Heart left ventricle (tissue), 16 donors: ENCODE results near the gene LTA4H. TPM values are rescaled to one million over a fixed set of nuclear protein-coding genes. Genes with fewer than 3 reads are reported as not detected.

Experiments
- ATAC-seq, 4 donors: fragments of 200-7000 bp; cut with Tn5 transposase; one replicate each; pipeline ENCODE4 v1.9.1; 2020 to 2022; ENCODE audit warnings: moderate library complexity in 4 of 4, mild to moderate bottlenecking in 3 of 4, moderate number of reproducible peaks in 1 of 4
- DNase-seq, 5 donors: peaks; one replicate each; pipeline ENCODE4 v3.0.0-alpha.2; 2020
- H3K27ac ChIP-seq, 12 donors: fragments of 200-600 bp; sonication (generic) in 4 of 12; one replicate each; pipeline versions ENCODE4 v1.5.0 to v1.8.0; 2016 to 2022; ENCODE audit warnings: mild to moderate bottlenecking in 2 of 12
- H3K27me3 ChIP-seq, 9 donors: fragments of 200-600 bp; sonication (generic) in 2 of 9; one replicate each; pipeline versions ENCODE4 v1.5.1 to v1.8.0; 2016 to 2022; ENCODE audit warnings: mild to moderate bottlenecking in 3 of 9
- H3K36me3 ChIP-seq, 9 donors: fragments of 200-600 bp; sonication (generic) in 2 of 9; one replicate each; pipeline versions ENCODE4 v1.5.0 to v1.8.0; 2018 to 2022; ENCODE audit warnings: mild to moderate bottlenecking in 2 of 9
- H3K4me1 ChIP-seq, 12 donors: fragments of 200-600 bp; sonication (generic) in 4 of 12; one replicate each; pipeline versions ENCODE4 v1.5.0 to v1.8.0; 2016 to 2022; ENCODE audit warnings: mild to moderate bottlenecking in 3 of 12
- H3K4me3 ChIP-seq, 12 donors: fragments of 200-600 bp; sonication (generic) in 4 of 12; one replicate each; pipeline versions ENCODE4 v1.5.0 to v1.8.0; 2017 to 2022; ENCODE audit warnings: mild to moderate bottlenecking in 9 of 12, moderate library complexity in 4 of 12
- H3K9me3 ChIP-seq, 12 donors: fragments of 200-600 bp; sonication (generic) in 4 of 12; one replicate each; pipeline versions ENCODE4 v1.5.0 to v1.8.0; 2016 to 2022; ENCODE audit warnings: mild to moderate bottlenecking in 1 of 12
- CTCF ChIP-seq, 12 donors: fragments of 200-600 bp; sonication (generic) in 4 of 12; IDR thresholded peaks; one replicate each; pipeline versions ENCODE4 v1.5.0 to v1.8.0; 2018 to 2022; ENCODE audit warnings: antibody characterized with exemption in 12 of 12, mild to moderate bottlenecking in 5 of 12
- POLR2A ChIP-seq, 2 donors: fragments of 450-650 bp; IDR thresholded peaks; one replicate each; pipeline ENCODE4 v1.6.1; 2017; ENCODE audit warnings: antibody characterized with exemption in 2 of 2, mild to moderate bottlenecking in 2 of 2, moderate library complexity in 2 of 2
- WGBS, 4 donors: extraction: QIAGEN DNeasy Blood & Tissue Kit in 2 of 4; methylation state at CpG; one replicate each; pipeline versions ENCODE4 v1.1.5 to v1.1.7; 2013 to 2018; 5-methylcytosine and 5-hydroxymethylcytosine counted together
- intact Hi-C, 10 donors: fragments of 100-400 bp; cut with DNase I; formaldehyde crosslinking; loops; one replicate each; pipeline versions ENCODE4 v1.11.1 to v1.14.2; 2022
- polyA plus RNA-seq, 2 donors: library from polyadenylated mRNA; stranded (reverse); fragments of 200-250 nt; gene quantifications; one replicate each; pipeline ENCODE4 v1.2.3, GENCODE V29; 2013
- total RNA-seq, 9 donors: library from RNA; depleted of rRNA in 2 of 9; stranded (reverse); fragments of >200 nt in 2 of 9; fragmentation: NEBNext Ultra II Directional in 3 of 9; extraction: Animal tissue kit (Norgen Biotek cat#: 25700) in 3 of 9; gene quantifications; one replicate each; pipeline versions ENCODE4 v1.1.0 to v1.2.4, GENCODE V29; 2016 to 2023
- donor health status: ischemic (EF 13 %, LVEDD 7.1; RV severe dilation, severe dysfunction).
- donor health status: healthy with polysubstance abuse.
- donor health status: DM: no; HTN: yes; CAD: no.
- donor health status: DM: no; HTN: no; CAD: no.
- donor health status: ischemic (EF 25% LVEDD 6.9; RV normal size, moderate dysfunction).
- donor health status: ischemic (EF 25% LVEDD 5.7; RV mildly dilated, moderate dysfunction).
- donor health status: healthy.
- donor health status: DM: yes; HTN: yes; CAD: no.
- donor health status: ischemic (EF 35%, LVEDD 5.7; RV mildly dilated, moderate dysfunction).
- donor health status: nonischemic (EF 11% LVEDD 7.7; RV severe dilation, severe dysfunction).
- donor health status: DM: yes; HTN: yes; CAD: no.
- donor health status: PGD.
- donor health status: ischemic (EF 29% LVEDD 5.4; RV normal size, mild dysfunction).
- donor health status: nonischemic (EF 23%, LVEDD 6.1; RV moderate dilation, normal function).

Gene LTA4H
- total and polyA plus RNA-seq, 11 donors, result 23.3 to 72.0 (median 41.6) TPM

DNA sequence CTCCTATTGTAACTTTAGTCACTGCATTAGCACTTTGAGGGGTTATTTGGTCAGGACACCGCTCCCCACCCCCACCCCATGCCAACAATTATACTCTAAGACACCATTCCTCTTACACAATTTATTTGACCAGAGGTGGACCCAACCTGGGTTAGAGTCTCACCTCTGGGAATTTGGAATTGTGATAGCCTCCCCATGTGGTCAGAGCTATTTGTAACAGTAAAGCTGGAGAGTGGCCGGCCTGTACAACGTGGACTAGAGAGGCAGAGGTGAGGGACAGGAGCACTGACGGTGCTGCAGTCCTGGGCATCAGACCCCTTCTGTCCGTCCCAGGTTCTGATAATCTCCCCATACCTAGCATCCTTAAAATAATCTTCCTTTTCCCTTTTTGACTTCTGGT, 35.9 kb downstream of the LTA4H start:
- Histone ChIP-seq H3K4me1 (peaks cover 0 to 4% (median 0%) of the 10 kb centered on the region in 12 donors), H3K27ac (no peak overlapping the region), H3K27me3 (no peaks in the 10 kb centered on the region), H3K36me3 (peaks cover 0 to 50% (median 37%) of the 10 kb centered on the region in 9 donors), H3K4me3 (no peak overlapping the region), H3K9me3 (no peaks in the 10 kb centered on the region)
- 80 to 88% (median 84%) methylated on average over 5 of the region's 5 CpGs for WGBS, 4 donors
- DNase-seq, result no peak
- ATAC-seq, result no peak
- intact Hi-C loops, result loop anchor here (2.0 to 10.0 kb wide), 9 partner anchors 81 to 417 kb away; no protein-coding TSS in a partner anchor
- TF ChIP-seq POLR2A (IDR thresholded peaks at IDR 0.05) (no peak), CTCF (IDR thresholded peaks at IDR 0.05) (no peak)

DNA sequence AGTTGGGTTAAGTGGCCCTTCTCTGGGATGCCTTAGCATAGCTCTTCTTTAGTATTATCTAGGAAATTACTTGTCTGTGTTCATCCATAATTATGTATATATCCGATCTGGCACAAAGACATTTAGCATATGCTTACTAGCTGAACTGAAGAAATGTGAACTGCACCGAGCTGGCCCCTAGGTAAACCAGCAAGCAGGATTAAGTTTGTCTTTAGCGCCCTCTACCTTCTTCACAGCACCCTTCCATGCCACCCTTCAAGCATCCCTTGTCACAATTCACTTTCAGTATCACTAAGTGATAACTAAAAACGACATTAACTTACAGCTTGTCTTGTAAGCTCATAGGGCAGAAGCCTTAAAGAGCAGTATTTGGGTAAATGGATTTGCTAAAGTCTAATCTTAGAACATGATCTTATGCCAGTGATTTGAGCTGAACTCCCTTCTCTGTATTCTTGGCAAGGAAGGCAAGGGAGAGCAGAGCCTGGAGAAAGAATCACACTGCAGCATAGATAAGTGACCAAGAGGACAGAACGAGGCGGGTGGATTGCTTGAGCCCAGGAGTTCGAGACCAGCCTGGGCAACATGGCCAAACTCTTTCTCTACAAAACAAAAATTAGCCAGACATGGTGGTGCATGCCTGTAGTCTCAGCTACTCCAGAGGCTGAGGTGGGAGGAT, 36.6 kb downstream of the LTA4H start:
- ATAC-seq, result peak; percentile 63 to 92 (median 87)
- DNase-seq, result peak in 2 of 5 donors; percentile 27 to 30
- Histone ChIP-seq H3K36me3 (peaks cover 0 to 42% (median 30%) of the 10 kb centered on the region in 9 donors), H3K9me3 (no peaks in the 10 kb centered on the region), H3K27ac (no peak overlapping the region), H3K4me3 (no peak overlapping the region), H3K4me1 (peaks cover 0 to 4% (median 0%) of the 10 kb centered on the region in 12 donors), H3K27me3 (no peaks in the 10 kb centered on the region)
- intact Hi-C loops, result loop anchor here (2.0 to 10.0 kb wide), 9 partner anchors 80 to 416 kb away; no protein-coding TSS in a partner anchor
- TF ChIP-seq POLR2A (IDR thresholded peaks at IDR 0.05) (no peak), CTCF (IDR thresholded peaks at IDR 0.05) (peak; percentile 44 to 73 (median 66))
- WGBS, 4 donors, result 12 to 20% (median 18%) methylated on average over 7 of the region's 7 CpGs

DNA sequence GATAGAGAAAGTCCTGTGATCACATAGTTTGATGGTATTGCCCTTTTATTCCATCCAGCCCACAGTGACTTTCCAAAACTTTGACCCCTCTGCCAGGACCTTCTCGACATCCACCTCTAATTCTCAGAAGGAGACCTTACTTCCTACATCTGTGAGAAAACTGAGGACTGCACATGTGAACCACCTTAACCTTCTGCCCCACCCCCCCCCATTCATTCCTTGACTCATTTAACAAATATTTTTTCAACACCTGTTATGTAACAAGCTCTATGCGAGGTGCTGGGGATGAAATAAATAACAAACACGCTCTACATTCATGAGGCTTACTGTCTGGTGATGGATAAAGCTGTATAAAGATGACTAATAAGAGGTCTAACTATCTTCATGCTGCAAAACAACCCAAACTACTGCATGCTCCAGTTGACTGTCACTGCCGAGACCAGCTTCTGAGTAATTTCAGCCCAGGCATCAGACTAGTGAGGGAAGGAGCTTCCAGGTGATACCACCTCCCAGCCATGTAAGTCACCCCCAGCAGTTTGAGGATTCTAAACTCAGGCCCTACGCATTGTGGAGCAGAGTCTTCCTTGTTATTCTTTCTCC, 37.4 kb downstream of the LTA4H start:
- no peak overlapping the region for H3K4me3 ChIP-seq
- H3K4me1 ChIP-seq, result peaks cover 0 to 4% (median 0%) of the 10 kb centered on the region in 12 donors
- intact Hi-C loops, result loop anchor here (2.0 to 10.0 kb wide), 9 partner anchors 79 to 416 kb away; no protein-coding TSS in a partner anchor
- WGBS, 4 donors, result 87 to 91% (median 89%) methylated on average over 5 of the region's 5 CpGs
- H3K9me3 ChIP-seq, result no peaks in the 10 kb centered on the region
- ATAC-seq (no peak), DNase-seq (no peak)
- H3K27me3 ChIP-seq, result no peaks in the 10 kb centered on the region
- H3K36me3 ChIP-seq, result peaks cover 0 to 35% (median 22%) of the 10 kb centered on the region in 9 donors
- no peak overlapping the region for H3K27ac ChIP-seq
- TF ChIP-seq POLR2A (IDR thresholded peaks at IDR 0.05), result no peak
- no peak for TF ChIP-seq CTCF (IDR thresholded peaks at IDR 0.05)

GRCh38 chr12:95997276-95997675, 38.1 kb downstream of the LTA4H start:
- 85 to 92% (median 91%) methylated on average over 3 of the region's 3 CpGs for WGBS, 4 donors
- Histone ChIP-seq H3K27me3 (no peaks in the 10 kb centered on the region), H3K27ac (no peak overlapping the region), H3K4me3 (no peak overlapping the region), H3K36me3 (peaks cover 0 to 28% (median 15%) of the 10 kb centered on the region in 9 donors), H3K4me1 (peaks cover 0 to 4% (median 0%) of the 10 kb centered on the region in 12 donors), H3K9me3 (no peaks in the 10 kb centered on the region)
- intact Hi-C loops, result loop anchor here in 9 of 10 donors (5.0 to 10.0 kb wide), 5 partner anchors 80 to 415 kb away; no protein-coding TSS in a partner anchor
- no peak for TF ChIP-seq CTCF (IDR thresholded peaks at IDR 0.05)
- TF ChIP-seq POLR2A (IDR thresholded peaks at IDR 0.05), result no peak
- DNase-seq (no peak), ATAC-seq (no peak)
